Mesothelial cell of epicardium (in vitro differentiated cells): ENCODE data around the gene SMG9. TPM values are rescaled to one million over a fixed set of nuclear protein-coding genes. Genes with fewer than 3 reads are reported as not detected.
"Not testable (repeated sequence)": the region's sequence is repeated elsewhere in the genome, so short reads cannot be mapped to it uniquely, and the experiment has no call there.

Source experiments
- DNase-seq, 2 experiments: peaks; one replicate each; pipeline ENCODE4 v3.0.0; 2021; ENCODE audit warnings: low spot score in 2 of 2; ENCODE audit not compliant: unreplicated experiment in 2 of 2
- H3K27ac Mint-ChIP-seq: 2 replicates; pipeline ENCODE4 v1.8.0; 2021; ENCODE audit warnings: mixed read lengths
- H3K27me3 Mint-ChIP-seq: 2 replicates; pipeline ENCODE4 v1.8.0; 2021; ENCODE audit warnings: low read depth, mixed read lengths
- H3K36me3 Mint-ChIP-seq: 2 replicates; pipeline ENCODE4 v1.8.0; 2021; ENCODE audit warnings: mixed read lengths
- H3K4me1 Mint-ChIP-seq: 2 replicates; pipeline ENCODE4 v1.8.0; 2021; ENCODE audit warnings: mixed read lengths
- H3K4me3 Mint-ChIP-seq: 2 replicates; pipeline ENCODE4 v1.8.0; 2021; ENCODE audit warnings: mild to moderate bottlenecking, moderate library complexity, mixed read lengths
- H3K9me3 Mint-ChIP-seq: 2 replicates; pipeline ENCODE4 v1.8.0; 2021; ENCODE audit warnings: mixed read lengths
- CTCF ChIP-seq: fragments of 200-600 bp; sonication (generic); IDR thresholded peaks from one replicate; pipeline ENCODE4 v1.5.0; 2021; ENCODE audit warnings: antibody characterized with exemption; ENCODE audit not compliant: unreplicated experiment
- total RNA-seq: library from RNA; stranded (reverse); gene quantifications from 3 replicates; pipeline ENCODE4 v1.2.1, GENCODE V29; 2021

The SMG9 gene
- total RNA-seq, 1 donor from 2014 or later: 73.2 TPM

- Mint-ChIP-seq H3K4me3 (no peak overlapping the region), H3K36me3 (no peaks in the 10 kb centered on the region), H3K27me3 (peaks cover 9% of the 10 kb centered on the region), H3K9me3 (peaks cover 18% of the 10 kb centered on the region), H3K27ac (no peak overlapping the region), H3K4me1 (peaks cover 5% of the 10 kb centered on the region)
- TF ChIP-seq CTCF: no peak
- no peak for DNase-seq
Observed at GRCh38 chr19:43688059-43688701, 66.6 kb downstream of the SMG9 start.

GRCh38 chr19:43687660-43687997, 67.1 kb downstream of the SMG9 start:
- no peak for TF ChIP-seq CTCF
- peaks cover 7% of the 10 kb centered on the region for H3K27me3 Mint-ChIP-seq
- no peaks in the 10 kb centered on the region for H3K36me3 Mint-ChIP-seq
- H3K9me3 Mint-ChIP-seq: peaks cover 18% of the 10 kb centered on the region
- peaks cover 5% of the 10 kb centered on the region for H3K4me1 Mint-ChIP-seq
- no peak for DNase-seq
- H3K27ac Mint-ChIP-seq: no peak overlapping the region
- H3K4me3 Mint-ChIP-seq: no peak overlapping the region

- no peak for TF ChIP-seq CTCF
- Mint-ChIP-seq H3K4me1 (peaks cover 5% of the 10 kb centered on the region), H3K27ac (no peak overlapping the region), H3K36me3 (no peaks in the 10 kb centered on the region), H3K27me3 (peaks cover 3% of the 10 kb centered on the region), H3K4me3 (no peak overlapping the region), H3K9me3 (no peaks in the 10 kb centered on the region)
- DNase-seq: no peak
Observed at GRCh38 chr19:43684326-43684725, 70.4 kb downstream of the SMG9 start.

DNA sequence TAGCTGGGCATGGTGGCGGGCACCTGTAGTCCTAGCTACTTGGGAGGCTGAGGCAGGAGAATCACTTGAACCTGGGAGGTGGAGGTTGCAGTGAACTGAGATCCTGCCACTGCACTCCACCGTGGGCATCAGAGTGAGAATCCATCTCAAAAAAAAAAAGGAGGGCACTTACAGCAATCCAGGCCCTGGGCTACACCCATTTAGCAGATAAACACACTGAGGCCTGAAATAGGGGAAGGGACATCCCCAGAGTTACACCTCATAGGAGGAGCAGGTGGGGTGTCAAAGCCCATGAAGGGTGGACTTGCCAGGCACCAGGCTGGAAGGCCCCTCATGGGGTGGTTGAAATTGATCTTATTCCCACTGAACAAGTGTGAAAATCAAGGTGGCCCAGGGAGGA, 70.9 kb downstream of the SMG9 start:
- Mint-ChIP-seq H3K4me3 (no peak overlapping the region), H3K9me3 (no peaks in the 10 kb centered on the region), H3K36me3 (no peaks in the 10 kb centered on the region), H3K27me3 (peaks cover 3% of the 10 kb centered on the region), H3K27ac (no peak overlapping the region), H3K4me1 (peaks cover 5% of the 10 kb centered on the region)
- no peak for TF ChIP-seq CTCF
- DNase-seq: no peak

DNA sequence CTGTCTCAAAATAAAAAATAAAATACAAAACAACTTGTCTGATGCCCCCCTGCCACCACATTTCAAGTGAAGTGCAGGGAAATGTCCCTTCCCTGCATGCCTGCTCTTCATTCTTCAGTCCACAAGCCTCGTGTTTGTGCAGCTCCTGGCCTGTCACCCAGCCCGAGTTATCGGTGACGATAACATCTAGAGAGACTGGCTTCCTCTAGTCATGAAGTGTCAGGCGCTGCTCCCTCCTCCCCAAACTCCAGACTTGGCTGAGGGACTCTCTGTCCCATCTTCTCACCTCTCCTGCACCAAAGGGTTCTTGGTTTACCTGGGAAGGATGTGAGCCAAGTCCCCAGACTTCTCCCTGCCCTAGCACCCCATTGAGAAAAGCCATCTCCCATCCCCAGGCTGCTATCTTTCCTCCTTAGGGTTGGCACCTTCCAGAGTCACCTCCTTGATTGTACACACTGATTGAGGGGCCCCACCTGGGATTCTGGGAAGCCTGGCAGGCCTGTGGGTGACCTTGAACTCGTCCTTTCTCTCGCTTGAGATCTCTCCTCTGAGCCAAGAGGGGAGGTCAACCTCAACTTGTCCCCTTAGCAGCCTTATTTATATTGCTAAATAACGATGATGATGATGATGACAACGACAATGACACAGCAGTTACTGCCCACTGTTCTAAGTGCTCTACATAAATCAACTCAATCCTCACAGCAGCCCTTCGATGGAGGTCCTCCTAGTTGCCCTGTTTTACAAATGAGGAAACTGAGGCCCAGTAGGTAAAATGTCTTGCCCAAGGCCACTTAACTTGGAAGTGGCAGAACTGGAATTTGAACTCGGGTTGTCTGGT, 71.7 kb downstream of the SMG9 start:
- H3K36me3 Mint-ChIP-seq: no peaks in the 10 kb centered on the region
- no peak overlapping the region for H3K4me3 Mint-ChIP-seq
- DNase-seq: no peak
- H3K4me1 Mint-ChIP-seq: peaks cover 8% of the 10 kb centered on the region
- no peak for TF ChIP-seq CTCF
- H3K27me3 Mint-ChIP-seq: peaks cover 3% of the 10 kb centered on the region
- H3K9me3 Mint-ChIP-seq: no peaks in the 10 kb centered on the region
- no peak overlapping the region for H3K27ac Mint-ChIP-seq

DNA sequence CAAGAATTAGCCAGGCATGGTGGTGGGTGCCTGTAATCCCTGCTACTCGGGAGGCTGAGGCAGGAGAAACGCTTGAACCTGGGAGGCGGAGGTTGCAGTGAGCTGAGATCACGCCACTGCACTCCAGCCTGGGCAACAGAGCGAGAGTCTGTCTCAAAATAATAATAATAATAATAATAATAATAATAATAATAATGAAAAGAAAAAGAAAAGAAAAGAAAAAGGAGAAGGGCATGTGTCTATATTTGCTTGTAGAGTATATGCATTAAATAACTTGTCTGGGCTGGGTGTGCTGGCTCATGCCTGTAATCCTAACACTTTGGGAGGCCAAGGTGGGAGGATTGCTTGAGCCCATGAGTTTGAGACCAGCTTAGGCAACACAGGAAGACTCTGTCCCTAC, 72.5 kb downstream of the SMG9 start:
- not testable (repeated sequence) for H3K4me1 Mint-ChIP-seq, H3K9me3 Mint-ChIP-seq, H3K36me3 Mint-ChIP-seq

More for the DNA sequence above, 72.5 kb downstream of the SMG9 start:
- H3K4me3 Mint-ChIP-seq, H3K27me3 Mint-ChIP-seq, H3K27ac Mint-ChIP-seq, DNase-seq: not testable (repeated sequence)
